Activated naive CD8-positive, alpha-beta T cell treated with anti-CD3 and anti-CD28 coated beads, Interleukin-2, amount 10 ng/mL, durations not matched to agents 7 days and 5 days (primary cell): Measurements from ENCODE around the gene SLC7A4. TPM values are rescaled to one million over a fixed set of nuclear protein-coding genes. Genes with fewer than 3 reads are reported as not detected.
A peak's percentile ranks its signal among the peaks of the same experiment; 100 is the strongest.
"Not testable (repeated sequence)": the region's sequence is repeated elsewhere in the genome, so short reads cannot be mapped to it uniquely, and the experiment has no call there.

ENCODE experiments used
- ATAC-seq: fragments of 150-1000 bp; cut with Tn5 transposase; one replicate; pipeline ENCODE4 v1.10.0; 2021; ENCODE audit warnings: low read depth, moderate library complexity
- POLR2A ChIA-PET: fragments of 350-600 bp; sonication (Branson Sonifier 250); formaldehyde crosslinking; loops from one replicate; lab custom pipeline; 2021; ENCODE audit warnings: antibody characterized with exemption; lab: Charles Lee
- DNase-seq: peaks from one replicate; pipeline ENCODE4 v3.0.0; 2021
- H3K27ac Mint-ChIP-seq: one replicate; pipeline ENCODE4 v1.8.0; 2022; ENCODE audit warnings: mild to moderate bottlenecking, mixed read lengths
- H3K27me3 Mint-ChIP-seq: one replicate; pipeline ENCODE4 v1.8.0; 2022; ENCODE audit warnings: mild to moderate bottlenecking, moderate library complexity, mixed read lengths
- H3K36me3 Mint-ChIP-seq: one replicate; pipeline ENCODE4 v1.8.0; 2021; ENCODE audit warnings: mild to moderate bottlenecking, mixed read lengths
- H3K4me1 Mint-ChIP-seq: one replicate; pipeline ENCODE4 v1.8.0; 2021; ENCODE audit warnings: mixed read lengths
- H3K4me3 Mint-ChIP-seq: one replicate; pipeline ENCODE4 v1.8.0; 2022; ENCODE audit warnings: mild to moderate bottlenecking, moderate library complexity, mixed read lengths
- H3K9me3 Mint-ChIP-seq: one replicate; pipeline ENCODE4 v1.8.0; 2021; ENCODE audit warnings: mixed read lengths
- total RNA-seq, 2 experiments: library from RNA; stranded (reverse); gene quantifications; one replicate each; pipeline ENCODE4 v1.2.3, GENCODE V29; 2021

SLC7A4 gene
- total RNA-seq, 2 experiments from 2014 or later: 0.79 to 1.2 TPM

GRCh38 chr22:21043860-21044535, 11.6 kb upstream of the SLC7A4 start:
- ATAC-seq: no peak

GRCh38 chr22:21042978-21043859, 10.9 kb upstream of the SLC7A4 start:
- DNase-seq: no peak
- H3K4me3 Mint-ChIP-seq: no peak overlapping the region
- H3K36me3 Mint-ChIP-seq: no peaks in the 10 kb centered on the region
- peaks cover 21% of the 10 kb centered on the region for H3K4me1 Mint-ChIP-seq
- H3K27me3 Mint-ChIP-seq: peaks cover 29% of the 10 kb centered on the region
- ATAC-seq: no peak
- POLR2A ChIA-PET: no interaction called here
- no peak overlapping the region for H3K27ac Mint-ChIP-seq
- no peaks in the 10 kb centered on the region for H3K9me3 Mint-ChIP-seq

More at GRCh38 chr22:21043860-21044535, 11.6 kb upstream of the SLC7A4 start:
- Mint-ChIP-seq H3K9me3 (no peaks in the 10 kb centered on the region), H3K27ac (no peak overlapping the region), H3K4me1 (peaks cover 21% of the 10 kb centered on the region), H3K27me3 (peaks cover 26% of the 10 kb centered on the region), H3K36me3 (no peaks in the 10 kb centered on the region), H3K4me3 (no peak overlapping the region)
- POLR2A ChIA-PET: no interaction called here
- no peak for DNase-seq

DNA sequence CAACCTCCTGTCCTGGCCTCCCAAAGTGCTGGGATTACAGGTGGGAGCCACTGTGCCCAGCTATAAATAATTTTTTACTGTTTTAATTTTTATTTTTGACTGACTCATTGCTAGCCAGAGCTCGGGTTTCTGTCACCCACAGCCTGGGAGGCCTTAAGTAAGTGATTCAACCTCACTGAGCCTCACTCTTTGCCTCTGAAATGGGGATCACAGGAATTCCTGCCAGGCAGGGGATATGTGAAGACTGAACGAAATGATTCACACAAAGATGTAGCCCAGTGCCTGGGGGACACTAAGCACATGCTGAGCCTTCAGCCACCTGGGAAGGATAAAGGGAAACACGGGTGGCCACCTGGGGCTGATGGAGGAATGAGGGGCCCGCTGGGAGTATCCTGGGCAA, 9.6 kb upstream of the SLC7A4 start:
- no peaks in the 10 kb centered on the region for H3K9me3 Mint-ChIP-seq
- no peak overlapping the region for H3K27ac Mint-ChIP-seq
- POLR2A ChIA-PET: no interaction called here
- no peak for DNase-seq
- H3K4me3 Mint-ChIP-seq: no peak overlapping the region
- no peak for ATAC-seq
- H3K36me3 Mint-ChIP-seq: no peaks in the 10 kb centered on the region
- peaks cover 21% of the 10 kb centered on the region for H3K4me1 Mint-ChIP-seq
- peaks cover 37% of the 10 kb centered on the region for H3K27me3 Mint-ChIP-seq

DNA sequence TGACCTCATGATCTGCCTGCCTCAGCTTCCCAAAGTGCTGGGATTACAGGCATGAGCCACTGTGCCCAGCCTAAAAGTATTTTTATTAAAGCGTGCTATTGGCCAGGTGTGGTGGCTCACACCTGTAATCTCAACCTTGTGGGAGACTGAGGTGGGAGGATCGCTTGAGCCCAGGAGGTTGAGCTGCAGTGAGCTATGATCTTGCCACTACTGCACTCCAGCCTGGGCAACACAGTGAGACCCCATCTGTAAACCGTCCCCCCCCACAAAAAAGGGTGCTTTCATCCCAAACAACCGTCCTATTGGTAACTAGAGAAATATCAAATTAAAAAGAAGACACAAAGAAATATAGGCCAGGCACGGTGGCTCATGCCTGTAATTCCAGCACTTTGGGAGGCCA, 6.8 kb upstream of the SLC7A4 start:
- peaks cover 46% of the 10 kb centered on the region for H3K27me3 Mint-ChIP-seq
- H3K36me3 Mint-ChIP-seq, H3K27ac Mint-ChIP-seq, H3K9me3 Mint-ChIP-seq, H3K4me1 Mint-ChIP-seq, H3K4me3 Mint-ChIP-seq, DNase-seq, ATAC-seq, POLR2A ChIA-PET: not testable (repeated sequence)

- H3K27ac Mint-ChIP-seq: no peak overlapping the region
- no peak for ATAC-seq
- peaks cover 7% of the 10 kb centered on the region for H3K4me1 Mint-ChIP-seq
- no peaks in the 10 kb centered on the region for H3K36me3 Mint-ChIP-seq
- no peaks in the 10 kb centered on the region for H3K9me3 Mint-ChIP-seq
- POLR2A ChIA-PET: interaction anchor here (0.6 kb wide), 1 partner anchor 59 kb away, joined by 3 read pairs; no protein-coding TSS in a partner anchor
- no peak for DNase-seq
- peaks cover 50% of the 10 kb centered on the region for H3K27me3 Mint-ChIP-seq
- H3K4me3 Mint-ChIP-seq: no peak overlapping the region
Observed at GRCh38 chr22:21038405-21038804, 6.0 kb upstream of the SLC7A4 start.

DNA sequence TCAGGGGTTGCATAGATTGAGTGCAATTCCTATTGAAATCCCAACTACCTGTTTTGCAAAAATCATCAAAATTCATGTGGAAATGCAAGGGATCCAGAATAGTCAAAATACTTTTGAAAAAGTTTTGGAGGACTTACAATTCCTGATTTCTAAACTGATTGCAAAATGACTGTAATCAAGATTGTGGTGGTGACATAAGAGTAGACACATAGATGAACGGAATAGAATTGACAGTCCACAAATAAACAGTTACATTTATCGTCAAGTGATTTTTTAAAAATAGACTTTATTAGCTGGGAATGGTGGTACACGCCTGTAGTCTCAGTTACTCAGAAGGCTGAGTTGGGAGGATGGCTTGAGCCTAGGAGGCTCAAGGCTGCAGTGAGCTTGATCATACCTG, 2.6 kb upstream of the SLC7A4 start:
- POLR2A ChIA-PET: no interaction called here
- H3K27ac Mint-ChIP-seq: no peak overlapping the region

DNA sequence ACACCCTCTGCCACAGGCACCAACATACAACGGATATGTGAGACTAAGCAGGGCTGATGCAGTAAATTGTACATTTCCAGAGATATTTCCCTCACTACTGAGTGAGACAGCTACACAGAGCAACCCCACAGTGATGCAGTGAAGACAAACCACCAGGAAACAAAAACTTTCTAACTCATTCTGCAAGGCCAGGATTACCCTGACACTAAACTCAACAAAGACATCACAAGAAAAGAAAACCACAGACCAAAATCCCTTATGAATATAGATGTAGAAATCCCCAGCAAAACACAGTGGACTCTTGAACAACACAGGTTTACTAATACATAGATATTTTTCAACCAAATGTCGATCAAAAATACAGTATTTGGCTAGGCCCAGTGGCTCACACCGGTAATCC, 1.5 kb upstream of the SLC7A4 start:
- POLR2A ChIA-PET: no interaction called here
- Mint-ChIP-seq H3K27ac (no peak overlapping the region), H3K27me3 (peaks cover 48% of the 10 kb centered on the region), H3K4me1 (peaks cover 5% of the 10 kb centered on the region), H3K4me3 (no peak overlapping the region), H3K9me3 (no peaks in the 10 kb centered on the region), H3K36me3 (no peaks in the 10 kb centered on the region)
- no peak for ATAC-seq
- no peak for DNase-seq

More for the DNA sequence above, 2.6 kb upstream of the SLC7A4 start:
- Mint-ChIP-seq H3K4me1 (peaks cover 4% of the 10 kb centered on the region), H3K36me3 (no peaks in the 10 kb centered on the region), H3K9me3 (no peaks in the 10 kb centered on the region), H3K27me3 (peaks cover 51% of the 10 kb centered on the region), H3K4me3 (no peak overlapping the region)
- no peak for ATAC-seq
- DNase-seq: no peak

DNA sequence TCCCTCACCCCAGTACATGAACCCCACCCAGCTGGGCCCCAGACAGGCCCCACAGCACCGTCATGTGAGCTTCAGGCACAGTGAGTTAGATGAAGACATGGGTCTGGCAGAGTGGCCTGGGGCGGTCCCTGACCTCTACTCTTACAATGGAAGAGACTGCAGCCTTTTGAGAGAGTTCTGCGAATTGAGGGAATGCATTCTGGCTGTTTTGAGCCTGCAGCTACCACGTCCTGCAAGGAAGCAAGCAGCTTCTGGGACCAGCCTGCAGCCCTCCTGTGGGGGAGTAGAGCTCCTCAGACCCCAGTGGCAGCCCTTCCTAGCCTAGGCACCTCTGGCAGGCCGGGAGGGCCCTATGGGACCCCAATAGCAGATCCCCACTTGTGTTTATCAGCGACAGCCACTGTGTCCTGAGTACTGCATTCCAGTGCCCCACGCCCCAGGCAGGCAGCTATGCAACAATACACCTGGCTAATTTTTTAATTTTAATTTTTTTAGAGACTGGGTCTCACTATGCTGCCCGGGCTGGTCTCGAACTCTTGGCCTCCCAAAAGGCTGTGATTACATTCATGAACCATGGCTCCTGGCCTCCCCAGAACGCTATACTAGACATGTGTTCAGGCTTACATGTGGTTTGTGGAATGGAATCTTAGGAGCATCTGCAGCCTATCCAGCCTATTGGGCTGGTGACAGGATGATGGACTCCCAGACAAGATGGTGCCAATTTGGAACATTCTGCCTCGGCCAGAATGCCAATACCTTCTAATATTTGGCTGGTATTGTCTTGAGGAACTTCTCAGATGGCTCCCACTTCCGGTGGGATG, 717 bp upstream of the SLC7A4 start:
- DNase-seq (no peak), ATAC-seq (no peak)
- no peak overlapping the region for H3K27ac Mint-ChIP-seq
- no peaks in the 10 kb centered on the region for H3K36me3 Mint-ChIP-seq
- H3K9me3 Mint-ChIP-seq: no peaks in the 10 kb centered on the region
- peaks cover 5% of the 10 kb centered on the region for H3K4me1 Mint-ChIP-seq
- peaks cover 44% of the 10 kb centered on the region for H3K27me3 Mint-ChIP-seq
- POLR2A ChIA-PET: interaction anchor here (0.8 kb wide), 1 partner anchor 31 kb away, joined by 4 read pairs; the partner anchor contains the start of gene THAP7
- H3K4me3 Mint-ChIP-seq: peak overlapping the region; percentile 51

GRCh38 chr22:21031545-21032036, 770 bp downstream of the SLC7A4 start:
- Mint-ChIP-seq H3K9me3 (no peaks in the 10 kb centered on the region), H3K4me1 (peaks cover 5% of the 10 kb centered on the region), H3K4me3 (peak overlapping the region; percentile 37), H3K27ac (no peak overlapping the region), H3K36me3 (no peaks in the 10 kb centered on the region), H3K27me3 (peaks cover 37% of the 10 kb centered on the region)
- DNase-seq (no peak), ATAC-seq (no peak)
- POLR2A ChIA-PET: no interaction called here

GRCh38 chr22:21030621-21031544, 1.5 kb downstream of the SLC7A4 start:
- no peak for ATAC-seq
- H3K36me3 Mint-ChIP-seq: no peaks in the 10 kb centered on the region
- H3K9me3 Mint-ChIP-seq: no peaks in the 10 kb centered on the region
- H3K4me3 Mint-ChIP-seq: no peak overlapping the region
- DNase-seq: no peak
- POLR2A ChIA-PET: no interaction called here
- no peak overlapping the region for H3K27ac Mint-ChIP-seq
- H3K27me3 Mint-ChIP-seq: peaks cover 31% of the 10 kb centered on the region
- H3K4me1 Mint-ChIP-seq: peaks cover 8% of the 10 kb centered on the region

GRCh38 chr22:21030032-21030431, 2.3 kb downstream of the SLC7A4 start:
- DNase-seq (no peak), ATAC-seq (no peak)
- no peak overlapping the region for H3K4me3 Mint-ChIP-seq
- H3K27me3 Mint-ChIP-seq: peaks cover 26% of the 10 kb centered on the region
- POLR2A ChIA-PET: no interaction called here
- H3K4me1 Mint-ChIP-seq: peaks cover 16% of the 10 kb centered on the region
- H3K27ac Mint-ChIP-seq: no peak overlapping the region
- peaks cover 3% of the 10 kb centered on the region for H3K36me3 Mint-ChIP-seq
- no peaks in the 10 kb centered on the region for H3K9me3 Mint-ChIP-seq

GRCh38 chr22:21029486-21030025, 2.8 kb downstream of the SLC7A4 start:
- H3K4me3 Mint-ChIP-seq: no peak overlapping the region
- POLR2A ChIA-PET: no interaction called here
- H3K27ac Mint-ChIP-seq: no peak overlapping the region
- DNase-seq (no peak), ATAC-seq (no peak)
- peaks cover 18% of the 10 kb centered on the region for H3K4me1 Mint-ChIP-seq
- peaks cover 3% of the 10 kb centered on the region for H3K36me3 Mint-ChIP-seq
- H3K27me3 Mint-ChIP-seq: peaks cover 23% of the 10 kb centered on the region
- no peaks in the 10 kb centered on the region for H3K9me3 Mint-ChIP-seq
